OCI-LY3 (cell line): Measurements from ENCODE around the gene BEND5.
A peak's percentile ranks its signal among the peaks of the same experiment; 100 is the strongest.

Experiments
- H2AFZ ChIP-seq: fragments of 200-600, 300-600 bp; shearing (Covaris generic); 2 replicates; pipeline ENCODE4 v1.6.0; 2014; ENCODE audit warnings: antibody characterized with exemption, low read depth, low read length
- H3K27ac ChIP-seq: fragments of 200-600, 300-600 bp; sonication (generic); 2 replicates; pipeline ENCODE4 v1.5.1; 2014; ENCODE audit warnings: mild to moderate bottlenecking, low read length, moderate library complexity, mixed read lengths
- H3K27me3 ChIP-seq: fragments of 200-600, 300-600 bp; sonication (generic); 2 replicates; pipeline ENCODE4 v1.6.1; 2014; ENCODE audit warnings: low read depth, low read length, mixed read lengths
- H3K36me3 ChIP-seq: fragments of 200-600, 300-600 bp; sonication (generic); replicated peaks from 2 replicates; pipeline ENCODE3; 2014; ENCODE audit warnings: low read depth, low read length, mixed read lengths
- H3K4me1 ChIP-seq: fragments of 300-600, 200-600 bp; sonication (generic); 2 replicates; pipeline ENCODE4 v1.6.1; 2014; ENCODE audit warnings: low read length, mixed read lengths
- H3K4me2 ChIP-seq: fragments of 200-600, 300-600 bp; sonication (generic); 2 replicates; pipeline ENCODE4 v1.6.1; 2014; ENCODE audit warnings: low read length, mixed read lengths
- H3K4me3 ChIP-seq: fragments of 300-600, 200-600 bp; sonication (generic); 2 replicates; pipeline ENCODE4 v1.5.1; 2014; ENCODE audit warnings: antibody characterized with exemption, mild to moderate bottlenecking, low read length, moderate library complexity
- H3K79me2 ChIP-seq: fragments of 300-600, 200-600 bp; shearing (Covaris generic); 2 replicates; pipeline ENCODE4 v1.6.1; 2014; ENCODE audit warnings: mild to moderate bottlenecking, low read length, mixed read lengths
- H3K9ac ChIP-seq: fragments of 300-600, 200-600 bp; shearing (Covaris generic); 2 replicates; pipeline ENCODE4 v1.6.0; 2014; ENCODE audit warnings: mild to moderate bottlenecking, low read length, moderate library complexity
- H3K9me3 ChIP-seq: fragments of 200-600, 300-600 bp; shearing (Covaris generic); 2 replicates; pipeline ENCODE4 v1.6.1; 2014; ENCODE audit warnings: low read length, mixed read lengths; ENCODE audit not compliant: insufficient read depth
- H4K20me1 ChIP-seq: fragments of 200-600, 300-600 bp; sonication (generic); 2 replicates; pipeline ENCODE4 v1.6.1; 2016; ENCODE audit warnings: low read length, mixed read lengths; ENCODE audit not compliant: insufficient read depth
- EZH2phosphoT487 ChIP-seq: fragments of 200-600 bp; shearing (Covaris generic); IDR thresholded peaks from 2 replicates; pipeline ENCODE4 v1.6.1; 2018; ENCODE audit warnings: antibody characterized with exemption, mixed run types, low read depth
- TF ChIP-seq, protein P1 (sequence below): fragments of 200-600, 300-600 bp; sonication (generic); IDR thresholded peaks from 2 replicates; pipeline ENCODE4 v1.5.1; 2014; ENCODE audit warnings: antibody characterized with exemption, low read length, low read depth

Gene BEND5

DNA sequence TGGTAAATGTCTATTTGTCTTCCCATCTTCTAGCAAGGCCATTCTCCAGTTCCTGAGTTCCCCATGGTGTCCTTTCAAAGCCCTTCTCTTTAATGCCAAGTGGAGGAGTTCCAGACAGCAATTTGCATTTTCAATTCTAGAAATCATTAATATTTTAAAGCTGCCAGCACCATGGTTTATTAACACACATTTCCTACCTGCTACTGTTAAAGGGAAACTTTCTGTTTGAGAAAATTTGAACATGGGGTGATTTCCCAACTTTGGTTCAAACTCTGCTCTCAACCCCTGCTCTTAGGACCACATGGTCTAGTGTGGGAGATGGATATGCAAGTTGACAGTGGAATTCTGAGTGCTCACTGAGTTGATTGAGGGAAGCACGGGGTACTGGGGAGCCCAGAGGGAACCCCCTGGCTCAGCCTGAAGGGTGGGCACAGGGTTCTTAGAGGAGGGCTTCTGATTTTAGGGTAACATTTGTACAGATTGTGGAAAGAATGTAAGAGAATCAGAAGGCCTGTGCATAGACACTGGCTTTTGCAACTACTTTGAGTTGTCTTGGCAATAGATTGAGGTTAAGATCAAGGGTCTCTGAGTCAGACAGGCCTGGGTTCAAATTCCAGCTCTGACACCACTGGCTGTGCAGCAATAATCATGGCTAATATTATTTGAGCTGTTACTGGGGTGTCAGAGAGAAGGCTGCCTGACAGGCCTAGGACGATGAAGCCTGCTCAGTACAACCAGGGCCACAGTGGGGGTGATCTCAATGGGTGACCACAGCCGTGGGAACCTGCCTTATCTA, 97.8 kb downstream of the BEND5 start:
- Histone ChIP-seq H3K27ac (peak overlapping the region; percentile 96), H3K79me2 (no peaks in the 10 kb centered on the region), H4K20me1 (no peaks in the 10 kb centered on the region), H3K36me3 (no peaks in the 10 kb centered on the region), H2AFZ (no peak overlapping the region), H3K4me2 (peak overlapping the region; percentile 91), H3K9me3 (no peaks in the 10 kb centered on the region), H3K4me1 (peaks cover 76% of the 10 kb centered on the region), H3K9ac (peak overlapping the region; percentile 80), H3K27me3 (no peaks in the 10 kb centered on the region), H3K4me3 (peak overlapping the region; percentile 65)
- TF ChIP-seq, protein P1, sequence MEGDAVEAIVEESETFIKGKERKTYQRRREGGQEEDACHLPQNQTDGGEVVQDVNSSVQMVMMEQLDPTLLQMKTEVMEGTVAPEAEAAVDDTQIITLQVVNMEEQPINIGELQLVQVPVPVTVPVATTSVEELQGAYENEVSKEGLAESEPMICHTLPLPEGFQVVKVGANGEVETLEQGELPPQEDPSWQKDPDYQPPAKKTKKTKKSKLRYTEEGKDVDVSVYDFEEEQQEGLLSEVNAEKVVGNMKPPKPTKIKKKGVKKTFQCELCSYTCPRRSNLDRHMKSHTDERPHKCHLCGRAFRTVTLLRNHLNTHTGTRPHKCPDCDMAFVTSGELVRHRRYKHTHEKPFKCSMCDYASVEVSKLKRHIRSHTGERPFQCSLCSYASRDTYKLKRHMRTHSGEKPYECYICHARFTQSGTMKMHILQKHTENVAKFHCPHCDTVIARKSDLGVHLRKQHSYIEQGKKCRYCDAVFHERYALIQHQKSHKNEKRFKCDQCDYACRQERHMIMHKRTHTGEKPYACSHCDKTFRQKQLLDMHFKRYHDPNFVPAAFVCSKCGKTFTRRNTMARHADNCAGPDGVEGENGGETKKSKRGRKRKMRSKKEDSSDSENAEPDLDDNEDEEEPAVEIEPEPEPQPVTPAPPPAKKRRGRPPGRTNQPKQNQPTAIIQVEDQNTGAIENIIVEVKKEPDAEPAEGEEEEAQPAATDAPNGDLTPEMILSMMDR, result no peak
- TF ChIP-seq EZH2phosphoT487, result no peak
